GM06990 (cell line): Measurements from ENCODE around the gene FYB2.

Source experiments
- DNase-seq: peaks from one replicate; pipeline ENCODE4 v3.0.0-alpha.2; 2011; ENCODE audit not compliant: insufficient read length; ENCODE audit errors: extremely low read depth
- H3K27me3 ChIP-seq: replicated peaks from 2 replicates; pipeline ENCODE4 v1.6.0; 2011; ENCODE audit warnings: low read length; ENCODE audit not compliant: control insufficient read depth, insufficient read depth
- H3K36me3 ChIP-seq: 2 replicates; pipeline ENCODE4 v1.5.1; 2011; ENCODE audit warnings: low read length; ENCODE audit not compliant: control insufficient read depth, insufficient read depth
- H3K4me3 ChIP-seq: replicated peaks from 2 replicates; pipeline ENCODE4 v1.5.1; 2011; ENCODE audit warnings: low read depth, mild to moderate bottlenecking, control low read depth, low read length
- TF ChIP-seq, protein P1 (sequence below): IDR thresholded peaks from 2 replicates; pipeline ENCODE4 v1.5.1; 2011; ENCODE audit warnings: low read length, control low read depth, mild to moderate bottlenecking, inconsistent platforms; ENCODE audit not compliant: insufficient read depth, poor library complexity, severe bottlenecking

The FYB2 gene

DNA sequence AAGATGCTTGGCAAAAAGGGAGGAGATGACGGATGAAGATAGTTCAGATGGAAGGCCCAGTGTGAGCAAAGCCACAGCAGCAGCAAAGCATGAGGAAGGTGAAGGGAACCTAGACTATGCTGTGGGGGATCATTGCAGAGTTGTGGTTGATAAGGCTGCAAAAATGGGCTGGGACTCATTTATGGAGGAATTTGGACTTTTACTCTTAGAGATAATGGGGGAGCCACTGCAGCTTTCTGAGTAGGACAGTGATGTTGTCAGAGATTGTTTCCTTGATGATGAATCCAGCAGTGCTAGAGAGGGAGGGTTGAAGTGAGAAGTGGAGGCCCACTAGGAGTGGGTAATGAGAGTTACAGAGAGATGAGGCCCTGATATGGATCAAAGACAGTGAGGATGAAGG is 33.3 kb upstream of the FYB2 start:
- TF ChIP-seq, protein P1, sequence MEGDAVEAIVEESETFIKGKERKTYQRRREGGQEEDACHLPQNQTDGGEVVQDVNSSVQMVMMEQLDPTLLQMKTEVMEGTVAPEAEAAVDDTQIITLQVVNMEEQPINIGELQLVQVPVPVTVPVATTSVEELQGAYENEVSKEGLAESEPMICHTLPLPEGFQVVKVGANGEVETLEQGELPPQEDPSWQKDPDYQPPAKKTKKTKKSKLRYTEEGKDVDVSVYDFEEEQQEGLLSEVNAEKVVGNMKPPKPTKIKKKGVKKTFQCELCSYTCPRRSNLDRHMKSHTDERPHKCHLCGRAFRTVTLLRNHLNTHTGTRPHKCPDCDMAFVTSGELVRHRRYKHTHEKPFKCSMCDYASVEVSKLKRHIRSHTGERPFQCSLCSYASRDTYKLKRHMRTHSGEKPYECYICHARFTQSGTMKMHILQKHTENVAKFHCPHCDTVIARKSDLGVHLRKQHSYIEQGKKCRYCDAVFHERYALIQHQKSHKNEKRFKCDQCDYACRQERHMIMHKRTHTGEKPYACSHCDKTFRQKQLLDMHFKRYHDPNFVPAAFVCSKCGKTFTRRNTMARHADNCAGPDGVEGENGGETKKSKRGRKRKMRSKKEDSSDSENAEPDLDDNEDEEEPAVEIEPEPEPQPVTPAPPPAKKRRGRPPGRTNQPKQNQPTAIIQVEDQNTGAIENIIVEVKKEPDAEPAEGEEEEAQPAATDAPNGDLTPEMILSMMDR = no peak
- Histone ChIP-seq H3K36me3 (no peaks in the 10 kb centered on the region), H3K4me3 (no peak overlapping the region), H3K27me3 (no peaks in the 10 kb centered on the region)
- no peak for DNase-seq

DNA sequence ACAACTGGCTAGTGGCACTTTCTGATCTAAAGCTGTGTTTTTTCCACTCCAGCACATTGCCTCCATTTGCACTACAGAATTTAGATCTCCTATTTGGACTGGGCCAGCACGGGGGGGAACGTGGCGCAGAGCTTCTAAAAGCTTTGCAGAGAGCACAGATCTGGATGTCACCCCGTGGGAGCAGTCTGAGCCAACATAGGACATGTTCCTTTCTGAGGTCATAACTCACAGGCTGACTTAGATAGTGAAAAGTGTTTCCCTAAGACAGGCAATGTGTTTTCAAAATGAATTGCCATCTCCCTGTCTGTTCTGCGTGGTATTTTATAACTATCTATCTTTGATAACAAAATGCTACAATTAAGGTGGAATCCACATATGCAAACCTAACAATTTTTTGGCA is 31.7 kb upstream of the FYB2 start:
- DNase-seq = no peak
- H3K4me3 ChIP-seq = no peak overlapping the region
- TF ChIP-seq, protein P1 = no peak
- H3K27me3 ChIP-seq = no peaks in the 10 kb centered on the region
- H3K36me3 ChIP-seq = no peaks in the 10 kb centered on the region

DNA sequence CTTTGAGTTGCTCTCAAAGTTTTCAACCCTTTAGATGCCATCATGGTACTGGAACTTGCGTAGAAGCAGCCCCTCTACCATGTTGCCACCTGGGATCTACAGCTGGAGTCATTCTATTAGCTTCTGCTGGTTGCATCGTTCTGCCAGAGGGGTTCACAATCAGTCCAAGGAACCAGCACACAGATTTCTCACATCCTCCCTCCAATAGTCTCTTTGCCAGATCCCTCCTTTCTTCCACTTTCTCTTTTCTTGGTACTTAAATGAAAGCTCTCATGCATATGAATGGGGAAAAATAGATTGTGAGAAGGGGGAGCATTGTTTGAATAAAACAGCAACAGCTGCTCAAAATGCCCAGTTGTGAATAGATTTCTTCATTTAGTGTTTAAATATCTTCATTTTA is 31.2 kb upstream of the FYB2 start:
- H3K36me3 ChIP-seq = no peaks in the 10 kb centered on the region
- no peak overlapping the region for H3K4me3 ChIP-seq
- TF ChIP-seq, protein P1 = no peak
- no peak for DNase-seq
- no peaks in the 10 kb centered on the region for H3K27me3 ChIP-seq

DNA sequence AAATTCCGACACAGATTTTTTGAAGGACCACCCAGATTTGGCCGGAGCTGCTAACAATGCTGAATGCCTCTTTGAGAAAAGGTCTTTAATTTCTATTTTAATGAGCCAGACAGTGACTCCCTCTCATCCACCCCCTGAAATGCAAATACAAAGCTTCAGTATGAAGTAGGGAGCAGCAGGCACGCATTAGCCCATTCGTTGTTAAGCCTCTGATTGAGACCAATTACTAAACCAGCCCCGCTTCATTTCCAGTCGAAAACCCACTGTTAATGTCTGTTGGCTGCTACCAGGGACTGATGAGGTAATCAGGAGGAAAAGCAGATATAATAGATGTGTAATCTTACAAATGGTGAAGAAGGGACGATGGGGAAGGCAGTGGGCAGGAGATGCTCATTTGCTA is 30.5 kb upstream of the FYB2 start:
- no peaks in the 10 kb centered on the region for H3K36me3 ChIP-seq
- no peak overlapping the region for H3K4me3 ChIP-seq
- DNase-seq = no peak
- TF ChIP-seq, protein P1 = no peak
- no peaks in the 10 kb centered on the region for H3K27me3 ChIP-seq

DNA sequence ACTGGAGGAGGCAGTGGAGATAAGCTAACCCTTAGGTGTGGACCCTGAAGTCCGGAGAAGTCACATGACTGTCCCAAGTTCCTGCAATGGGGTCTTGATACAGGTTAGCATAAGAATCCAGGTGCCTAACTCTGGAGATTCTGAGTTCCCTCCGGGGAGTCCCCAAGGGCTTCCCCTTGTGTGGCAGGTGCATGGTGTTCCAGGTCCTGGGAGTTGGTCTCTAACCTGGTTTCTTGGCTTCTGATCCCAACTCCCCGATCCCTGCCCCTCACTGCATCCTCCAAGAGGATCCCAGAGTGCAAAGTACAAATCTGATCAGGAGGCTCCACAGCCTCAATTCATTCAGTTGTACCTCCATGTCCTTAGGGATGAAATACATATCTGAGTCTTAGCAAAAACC is 26.1 kb upstream of the FYB2 start:
- Histone ChIP-seq H3K4me3 (no peak overlapping the region), H3K36me3 (no peaks in the 10 kb centered on the region), H3K27me3 (no peaks in the 10 kb centered on the region)
- DNase-seq = no peak
- TF ChIP-seq, protein P1 = no peak

DNA sequence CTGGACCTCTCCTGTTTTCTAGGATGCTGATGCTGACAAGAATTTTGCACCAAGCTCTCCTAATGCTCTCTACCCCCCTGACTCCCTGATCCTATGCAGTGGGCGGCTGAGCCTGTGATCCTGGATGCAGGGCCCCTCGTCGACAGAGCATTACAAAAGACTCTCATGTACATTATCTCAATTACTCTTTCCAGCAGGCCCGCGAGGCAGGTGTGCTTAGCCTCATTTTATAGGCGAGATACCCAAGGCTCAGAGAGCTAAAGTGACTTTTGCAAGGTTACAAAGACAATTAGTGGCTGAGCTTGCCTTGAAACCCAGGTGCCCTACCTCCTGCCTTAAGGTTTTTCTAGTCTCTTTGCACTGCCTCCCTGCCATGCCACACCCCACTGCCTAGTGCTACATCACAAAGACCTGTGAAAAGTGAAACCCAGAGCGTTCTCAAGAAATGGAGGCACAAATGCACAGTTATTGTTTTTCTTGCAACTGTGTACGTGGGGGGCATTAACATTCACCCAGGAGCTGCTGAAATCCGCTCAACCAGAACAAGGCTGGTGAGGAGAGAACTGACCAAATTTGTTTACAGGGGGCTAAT is 25.4 kb upstream of the FYB2 start:
- H3K27me3 ChIP-seq = no peaks in the 10 kb centered on the region
- no peaks in the 10 kb centered on the region for H3K36me3 ChIP-seq
- DNase-seq = no peak
- no peak overlapping the region for H3K4me3 ChIP-seq
- TF ChIP-seq, protein P1 = no peak
